Subcutaneous adipose tissue (tissue), 4 donors: ENCODE measurements around the gene SLC2A1. TPM values are rescaled to one million over a fixed set of nuclear protein-coding genes. Genes with fewer than 3 reads are reported as not detected.

ENCODE experiments used
- total RNA-seq, 4 donors: library from RNA; depleted of rRNA; stranded (reverse); fragments of >200 nt; gene quantifications; one replicate each; pipeline ENCODE4 v1.1.0, GENCODE V29; 2016
- TF ChIP-seq, protein P1 (sequence below): fragments of 450-650 bp; IDR thresholded peaks from one replicate; pipeline ENCODE4 v1.5.1; 2016; ENCODE audit warnings: low read depth, mild to moderate bottlenecking, control low read depth, antibody characterized with exemption, moderate library complexity

SLC2A1 gene
- total RNA-seq, 4 donors from 2014 or later = 10.0 to 24.1 (median 20.6) TPM

DNA sequence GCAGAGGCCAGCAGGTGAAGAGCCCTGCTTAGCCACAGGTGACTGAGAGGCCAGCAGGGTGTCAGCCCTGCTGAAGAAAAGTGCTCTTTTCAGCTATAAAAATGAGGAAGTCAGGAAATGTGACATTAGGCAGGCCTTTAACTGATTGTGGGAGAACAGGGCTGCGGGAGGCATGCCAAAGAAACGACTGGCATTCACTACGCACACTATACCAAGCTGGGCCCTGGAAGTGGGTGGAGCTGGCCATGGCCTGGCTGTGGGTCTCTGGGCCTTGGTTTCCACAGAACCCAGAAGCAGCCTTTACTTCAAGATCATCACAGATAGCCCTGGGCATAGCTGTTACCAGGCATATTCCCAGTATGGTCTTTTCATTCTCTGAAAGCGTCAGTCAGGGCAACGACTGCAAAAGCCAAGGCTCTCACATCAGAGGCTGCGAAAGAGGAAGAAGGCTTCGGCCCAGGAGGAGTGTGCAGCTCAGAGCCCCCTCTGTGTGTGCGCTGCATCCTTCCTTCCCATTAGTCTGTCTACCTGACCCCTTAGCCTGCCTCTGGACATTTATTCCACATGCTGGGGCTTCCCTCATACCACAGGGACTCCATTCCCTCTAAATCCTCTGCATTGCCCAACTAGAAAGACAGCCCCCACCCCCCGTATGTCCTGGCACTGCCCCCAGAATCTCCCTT lies 14.3 kb downstream of the SLC2A1 start:
- TF ChIP-seq, protein P1, sequence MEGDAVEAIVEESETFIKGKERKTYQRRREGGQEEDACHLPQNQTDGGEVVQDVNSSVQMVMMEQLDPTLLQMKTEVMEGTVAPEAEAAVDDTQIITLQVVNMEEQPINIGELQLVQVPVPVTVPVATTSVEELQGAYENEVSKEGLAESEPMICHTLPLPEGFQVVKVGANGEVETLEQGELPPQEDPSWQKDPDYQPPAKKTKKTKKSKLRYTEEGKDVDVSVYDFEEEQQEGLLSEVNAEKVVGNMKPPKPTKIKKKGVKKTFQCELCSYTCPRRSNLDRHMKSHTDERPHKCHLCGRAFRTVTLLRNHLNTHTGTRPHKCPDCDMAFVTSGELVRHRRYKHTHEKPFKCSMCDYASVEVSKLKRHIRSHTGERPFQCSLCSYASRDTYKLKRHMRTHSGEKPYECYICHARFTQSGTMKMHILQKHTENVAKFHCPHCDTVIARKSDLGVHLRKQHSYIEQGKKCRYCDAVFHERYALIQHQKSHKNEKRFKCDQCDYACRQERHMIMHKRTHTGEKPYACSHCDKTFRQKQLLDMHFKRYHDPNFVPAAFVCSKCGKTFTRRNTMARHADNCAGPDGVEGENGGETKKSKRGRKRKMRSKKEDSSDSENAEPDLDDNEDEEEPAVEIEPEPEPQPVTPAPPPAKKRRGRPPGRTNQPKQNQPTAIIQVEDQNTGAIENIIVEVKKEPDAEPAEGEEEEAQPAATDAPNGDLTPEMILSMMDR = no peak

- TF ChIP-seq, protein P1 = no peak
Observed at GRCh38 chr1:42943728-42944127, 14.9 kb downstream of the SLC2A1 start.

DNA sequence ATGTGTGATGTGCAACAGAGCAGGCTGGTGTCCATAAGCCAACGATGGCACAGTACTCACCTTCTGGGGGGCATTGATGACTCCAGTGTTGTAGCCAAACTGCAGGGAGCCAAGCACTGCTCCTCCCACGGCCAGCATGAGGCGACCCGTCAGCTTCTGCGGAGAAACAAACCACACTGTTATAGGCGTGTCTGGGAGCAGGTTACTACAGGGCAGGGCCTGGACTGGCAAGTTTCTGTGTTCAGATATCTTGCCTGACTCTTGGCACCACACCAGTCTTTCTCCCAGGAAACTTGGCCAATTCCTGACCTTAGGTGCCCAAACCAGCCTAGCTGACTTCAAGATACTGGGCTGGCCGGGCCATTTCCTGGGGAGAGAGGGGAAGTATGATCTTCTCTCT lies 15.5 kb downstream of the SLC2A1 start:
- TF ChIP-seq, protein P1 = no peak

DNA sequence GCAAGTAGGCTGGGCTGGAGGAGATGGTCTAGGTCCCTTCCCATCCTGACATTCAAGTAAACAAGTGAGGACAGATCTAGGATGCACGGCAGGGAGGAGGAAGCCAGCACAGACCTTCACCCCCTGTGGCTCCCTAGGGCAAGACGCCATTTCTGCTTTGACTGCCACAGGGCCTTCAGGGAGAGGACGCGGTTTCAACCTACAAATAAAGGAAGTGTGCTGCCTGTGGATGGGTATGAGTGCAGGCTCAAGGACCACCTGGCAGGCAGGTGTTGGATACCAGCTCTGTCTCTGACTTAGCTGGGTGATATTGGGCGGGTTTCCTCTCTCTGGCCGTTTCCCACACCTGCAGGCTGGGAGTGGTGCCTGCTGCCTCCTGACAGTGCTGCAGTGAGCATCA lies 16.2 kb downstream of the SLC2A1 start:
- TF ChIP-seq, protein P1 = no peak

- TF ChIP-seq, protein P1 = no peak
Observed at GRCh38 chr1:42941640-42942330, 16.9 kb downstream of the SLC2A1 start.

DNA sequence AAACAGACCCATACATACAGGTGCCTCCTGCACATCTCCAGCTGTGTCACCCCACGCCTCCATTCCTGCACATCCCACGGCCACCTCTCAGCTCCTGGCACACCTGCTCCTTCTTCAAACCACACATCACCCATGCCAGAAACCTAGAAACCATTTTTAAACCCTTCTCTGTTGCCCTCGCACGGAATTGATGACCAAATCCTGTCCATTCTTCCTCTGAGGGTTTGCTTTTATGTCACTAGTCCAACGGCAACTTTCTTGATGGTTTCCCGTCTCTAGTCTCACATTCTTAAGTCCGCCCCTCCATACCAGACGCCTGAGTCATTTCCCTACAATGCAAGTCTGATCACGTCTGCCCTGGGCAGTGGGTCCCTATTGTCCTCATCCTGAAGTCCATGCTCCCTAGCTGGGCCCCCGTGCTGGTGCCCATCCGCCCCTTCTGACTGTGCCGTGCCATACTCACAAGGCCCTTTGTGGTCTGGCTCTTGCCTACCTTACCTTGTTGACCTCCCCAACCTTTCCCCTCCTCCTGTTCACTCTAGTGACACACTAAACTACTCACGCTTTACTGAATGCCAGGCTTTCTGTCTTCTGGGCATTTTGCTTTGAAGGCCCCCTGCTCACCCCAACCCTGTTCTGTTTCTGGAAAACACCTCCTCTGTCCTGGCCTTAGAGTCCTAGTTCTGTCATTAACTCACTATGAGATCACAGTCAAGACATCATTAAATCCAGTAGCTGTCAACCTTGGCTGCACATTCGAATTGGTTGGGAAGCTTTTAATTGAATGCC lies 17.6 kb downstream of the SLC2A1 start:
- TF ChIP-seq, protein P1 = no peak
